Progenitor cell of endocrine pancreas (in vitro differentiated cells): Measurements from ENCODE around the gene ZNF157. TPM values are rescaled to one million over a fixed set of nuclear protein-coding genes. Genes with fewer than 3 reads are reported as not detected.

Experiments
- DNase-seq: peaks from one replicate; pipeline ENCODE4 v3.0.0; 2021; ENCODE audit warnings: low spot score; ENCODE audit not compliant: unreplicated experiment
- H3K27ac Mint-ChIP-seq: 2 replicates; pipeline ENCODE4 v1.8.0; 2021; ENCODE audit warnings: mild to moderate bottlenecking, moderate library complexity, mixed read lengths
- H3K27me3 Mint-ChIP-seq: 2 replicates; pipeline ENCODE4 v1.8.0; 2021; ENCODE audit warnings: mixed read lengths
- H3K36me3 Mint-ChIP-seq: 2 replicates; pipeline ENCODE4 v1.8.0; 2022; ENCODE audit warnings: mixed read lengths; ENCODE audit not compliant: insufficient read depth
- H3K4me1 Mint-ChIP-seq: 2 replicates; pipeline ENCODE4 v1.8.0; 2021; ENCODE audit warnings: low read depth, mixed read lengths
- H3K4me3 Mint-ChIP-seq: 2 replicates; pipeline ENCODE4 v1.8.0; 2021; ENCODE audit warnings: low read depth, mild to moderate bottlenecking, moderate library complexity, mixed read lengths
- H3K9me3 Mint-ChIP-seq: 2 replicates; pipeline ENCODE4 v1.8.0; 2021; ENCODE audit warnings: low read depth, mixed read lengths
- CTCF ChIP-seq: fragments of 200-600 bp; sonication (generic); IDR thresholded peaks from one replicate; pipeline ENCODE4 v1.5.0; 2021; ENCODE audit warnings: antibody characterized with exemption, mild to moderate bottlenecking; ENCODE audit not compliant: unreplicated experiment
- total RNA-seq: library from RNA; stranded (reverse); gene quantifications from 2 replicates; pipeline ENCODE4 v1.2.1, GENCODE V29; 2021

The ZNF157 gene
- total RNA-seq, 1 donor from 2014 or later, result 2.0 TPM

- no peak overlapping the region for H3K27ac Mint-ChIP-seq
- peaks cover 11% of the 10 kb centered on the region for H3K36me3 Mint-ChIP-seq
- H3K9me3 Mint-ChIP-seq, result peaks cover 27% of the 10 kb centered on the region
- no peaks in the 10 kb centered on the region for H3K4me1 Mint-ChIP-seq
- no peak for TF ChIP-seq CTCF
- no peak overlapping the region for H3K4me3 Mint-ChIP-seq
- no peaks in the 10 kb centered on the region for H3K27me3 Mint-ChIP-seq
- no peak for DNase-seq
Measured at GRCh38 chrX:47458528-47458927, 88.2 kb downstream of the ZNF157 start.

GRCh38 chrX:47460561-47460960, 90.2 kb downstream of the ZNF157 start:
- H3K27me3 Mint-ChIP-seq, result no peaks in the 10 kb centered on the region
- peaks cover 10% of the 10 kb centered on the region for H3K36me3 Mint-ChIP-seq
- H3K4me3 Mint-ChIP-seq, result no peak overlapping the region
- H3K4me1 Mint-ChIP-seq, result no peaks in the 10 kb centered on the region
- no peak overlapping the region for H3K27ac Mint-ChIP-seq
- H3K9me3 Mint-ChIP-seq, result peaks cover 36% of the 10 kb centered on the region
- no peak for DNase-seq
- no peak for TF ChIP-seq CTCF

Other genes starting within 250 kb of the ZNF157 start
- gene NDUFB11, start 225.9 kb upstream of the ZNF157 start, total RNA-seq, result 87.8 and 94.1 TPM in 2 replicates
- 62.5 and 68.2 TPM in 2 replicates for gene RBM10, start 225.4 kb upstream of the ZNF157 start, total RNA-seq
- 524 and 538 TPM in 2 replicates for gene UBA1, start 176.7 kb upstream of the ZNF157 start, total RNA-seq
- 236 and 253 TPM in 2 replicates for gene CDK16, start 151.9 kb upstream of the ZNF157 start, total RNA-seq
- 267 and 277 TPM in 2 replicates for gene USP11, start 137.6 kb upstream of the ZNF157 start, total RNA-seq
- gene ZNF41, start 112.6 kb downstream of the ZNF157 start, total RNA-seq, result 6.0 and 6.1 TPM in 2 replicates
- gene ARAF, start 190.6 kb downstream of the ZNF157 start, total RNA-seq, result 76.8 and 77.7 TPM in 2 replicates
- gene TIMP1, start 211.9 kb downstream of the ZNF157 start, total RNA-seq, result 29.1 and 33.0 TPM in 2 replicates
- gene SYN1, start 249.3 kb downstream of the ZNF157 start, total RNA-seq, result 5.3 and 6.7 TPM in 2 replicates